GM10266 (cell line): Measurements from ENCODE around the gene ZBTB7C.

Experiments used
- DNase-seq: peaks from one replicate; pipeline ENCODE4 v3.0.0; 2012; ENCODE audit errors: extremely low spot score
- TF ChIP-seq, protein P1 (sequence below): IDR thresholded peaks from 2 replicates; pipeline ENCODE4 v1.5.1; 2012; ENCODE audit warnings: mild to moderate bottlenecking, low read depth; ENCODE audit not compliant: control insufficient read depth, insufficient read depth; ENCODE audit errors: missing control alignments

ZBTB7C gene

DNA sequence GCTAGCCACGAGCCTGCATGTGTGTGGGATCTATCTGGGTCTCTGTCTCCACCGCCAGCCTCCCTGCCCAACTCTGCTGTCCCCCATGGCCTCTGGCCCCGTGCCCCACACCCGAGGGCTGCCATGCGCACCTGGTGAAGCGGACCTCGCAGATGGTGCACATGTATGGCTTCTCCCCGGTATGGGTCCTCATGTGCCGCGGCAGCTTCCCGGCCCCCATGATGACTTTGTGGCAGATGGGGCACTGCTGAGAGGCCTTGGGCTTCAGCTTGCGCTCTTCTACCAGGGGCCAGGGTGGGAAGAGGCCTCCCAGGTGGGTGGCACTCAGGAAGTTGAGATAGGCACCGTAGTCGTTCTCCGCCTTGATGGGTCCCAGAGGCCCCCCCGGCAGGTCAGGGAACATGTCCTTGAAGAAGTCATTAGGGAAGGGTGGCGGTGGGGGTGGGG lies 369.4 kb downstream of the ZBTB7C start:
- TF ChIP-seq, protein P1, sequence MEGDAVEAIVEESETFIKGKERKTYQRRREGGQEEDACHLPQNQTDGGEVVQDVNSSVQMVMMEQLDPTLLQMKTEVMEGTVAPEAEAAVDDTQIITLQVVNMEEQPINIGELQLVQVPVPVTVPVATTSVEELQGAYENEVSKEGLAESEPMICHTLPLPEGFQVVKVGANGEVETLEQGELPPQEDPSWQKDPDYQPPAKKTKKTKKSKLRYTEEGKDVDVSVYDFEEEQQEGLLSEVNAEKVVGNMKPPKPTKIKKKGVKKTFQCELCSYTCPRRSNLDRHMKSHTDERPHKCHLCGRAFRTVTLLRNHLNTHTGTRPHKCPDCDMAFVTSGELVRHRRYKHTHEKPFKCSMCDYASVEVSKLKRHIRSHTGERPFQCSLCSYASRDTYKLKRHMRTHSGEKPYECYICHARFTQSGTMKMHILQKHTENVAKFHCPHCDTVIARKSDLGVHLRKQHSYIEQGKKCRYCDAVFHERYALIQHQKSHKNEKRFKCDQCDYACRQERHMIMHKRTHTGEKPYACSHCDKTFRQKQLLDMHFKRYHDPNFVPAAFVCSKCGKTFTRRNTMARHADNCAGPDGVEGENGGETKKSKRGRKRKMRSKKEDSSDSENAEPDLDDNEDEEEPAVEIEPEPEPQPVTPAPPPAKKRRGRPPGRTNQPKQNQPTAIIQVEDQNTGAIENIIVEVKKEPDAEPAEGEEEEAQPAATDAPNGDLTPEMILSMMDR: no peak
- no peak for DNase-seq

DNA sequence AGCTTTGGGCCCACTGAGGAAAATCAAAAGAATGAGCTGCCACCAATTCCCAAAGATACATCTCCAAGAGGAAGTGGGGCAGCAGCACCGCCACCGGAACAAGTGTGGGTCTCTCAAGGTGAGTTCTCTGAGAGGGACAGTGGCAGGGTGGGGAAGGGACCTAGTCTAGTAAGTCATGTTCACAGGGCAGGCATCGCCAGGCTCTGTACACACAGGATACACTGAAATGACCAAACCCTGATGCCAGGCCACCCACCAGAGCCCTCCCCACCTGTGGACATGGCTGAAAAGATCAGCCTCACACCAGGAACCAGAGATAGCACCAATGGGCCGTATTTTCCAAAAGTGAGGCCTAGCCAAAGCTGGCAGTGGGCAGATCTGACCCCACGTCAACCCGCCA lies 370.5 kb downstream of the ZBTB7C start:
- TF ChIP-seq, protein P1: no peak
- DNase-seq: no peak

GRCh38 chr18:48037481-48038271 lies 371.5 kb downstream of the ZBTB7C start:
- DNase-seq: no peak
- TF ChIP-seq, protein P1: no peak

DNA sequence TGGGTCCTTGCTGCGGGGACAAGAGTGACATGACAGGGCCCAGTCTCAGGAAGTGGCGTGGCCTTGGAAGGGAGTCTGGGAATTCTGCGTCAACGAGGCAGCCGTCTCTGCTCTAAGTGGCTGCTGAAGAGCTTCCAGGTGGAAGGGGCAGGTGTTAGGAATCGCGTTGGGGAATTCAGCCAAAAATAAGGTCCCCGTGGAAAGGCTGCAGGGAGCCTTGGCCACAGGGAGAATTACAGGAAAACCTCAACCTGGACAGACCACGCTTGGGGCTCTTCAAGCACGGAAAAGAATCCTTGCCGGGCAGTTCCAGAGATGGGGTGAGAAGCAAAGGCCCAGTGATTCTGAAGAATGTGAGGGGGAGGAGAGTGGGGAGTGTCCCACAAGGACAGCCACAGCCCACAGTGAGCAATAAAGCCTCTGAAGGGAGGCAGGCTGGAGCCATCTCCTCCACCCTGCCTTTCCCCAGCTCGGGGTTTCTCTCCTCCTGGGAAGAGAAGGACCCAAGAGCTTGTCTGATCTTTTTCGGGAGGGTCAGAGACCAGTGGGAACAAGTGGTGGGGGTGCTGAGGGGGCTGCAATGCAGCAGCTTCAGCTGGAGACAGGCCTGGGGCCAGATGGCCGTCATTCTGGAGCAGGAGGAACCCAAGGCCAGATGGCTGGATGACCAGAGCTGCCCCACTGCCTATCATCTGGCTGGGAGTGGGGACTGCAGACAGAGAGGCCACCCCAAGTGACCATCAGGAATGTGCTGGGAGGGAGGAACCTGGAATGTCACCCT lies 372.4 kb downstream of the ZBTB7C start:
- no peak for DNase-seq
- TF ChIP-seq, protein P1: no peak

- DNase-seq: no peak
- TF ChIP-seq, protein P1: no peak
These were observed 373.0 kb downstream of the ZBTB7C start for GRCh38 chr18:48036226-48036625.

- no peak for DNase-seq
- TF ChIP-seq, protein P1: no peak
These were observed 373.7 kb downstream of the ZBTB7C start for GRCh38 chr18:48035556-48035860.
